HCT116 (cell line): ENCODE data around the gene DIO3.

ENCODE experiments used
- CTCF ChIP-seq, 3 experiments: fragments of 200-600 bp in 1 of 3; sonication (generic) in 1 of 3; IDR thresholded peaks in 2 of 3; conservative IDR thresholded peaks in 1 of 3; 2 replicates each; pipeline ENCODE4 v1.5.1; 2012 to 2017; ENCODE audit warnings: low read depth in 2 of 3, low read length in 2 of 3, antibody characterized with exemption in 1 of 3, borderline replicate concordance in 1 of 3, control low read depth in 1 of 3, mild to moderate bottlenecking in 1 of 3, mixed read lengths in 1 of 3, mixed run types in 1 of 3, moderate library complexity in 1 of 3; ENCODE audit not compliant: insufficient read depth in 1 of 3
- EZH2 ChIP-seq: fragments of 200-600 bp; sonication (generic); IDR thresholded peaks from 2 replicates; pipeline ENCODE4 v1.6.1; 2017; ENCODE audit warnings: antibody characterized with exemption, mixed run types
- FOSL1 ChIP-seq: IDR thresholded peaks from 2 replicates; pipeline ENCODE4 v1.6.1; 2012; ENCODE audit warnings: low read depth
- POLR2A ChIP-seq: IDR thresholded peaks from 2 replicates; pipeline ENCODE4 v1.7.0; 2011; ENCODE audit warnings: borderline replicate concordance; ENCODE audit not compliant: insufficient read depth, insufficient read length; ENCODE audit errors: extremely low read depth
- POLR2AphosphoS5 ChIP-seq: IDR thresholded peaks from 2 replicates; pipeline ENCODE4 v1.6.1; 2011; ENCODE audit warnings: mild to moderate bottlenecking, low read depth, low read length, moderate library complexity
- SP1 ChIP-seq: IDR thresholded peaks from 2 replicates; pipeline ENCODE4 v1.6.1; 2012; ENCODE audit warnings: low read depth
- YY1 ChIP-seq: IDR thresholded peaks from 2 replicates; pipeline ENCODE4 v1.6.1; 2011; ENCODE audit warnings: low read length, low read depth, moderate library complexity, mild to moderate bottlenecking; ENCODE audit not compliant: insufficient replicate concordance; ENCODE audit errors: extremely low read depth
- ZNF274 ChIP-seq: fragments of 200-500 bp; sonication (Bioruptor generic); IDR thresholded peaks from 2 replicates; pipeline ENCODE4 v1.6.1; 2014; ENCODE audit warnings: mild to moderate bottlenecking, low read depth, low read length, inconsistent platforms

DNA sequence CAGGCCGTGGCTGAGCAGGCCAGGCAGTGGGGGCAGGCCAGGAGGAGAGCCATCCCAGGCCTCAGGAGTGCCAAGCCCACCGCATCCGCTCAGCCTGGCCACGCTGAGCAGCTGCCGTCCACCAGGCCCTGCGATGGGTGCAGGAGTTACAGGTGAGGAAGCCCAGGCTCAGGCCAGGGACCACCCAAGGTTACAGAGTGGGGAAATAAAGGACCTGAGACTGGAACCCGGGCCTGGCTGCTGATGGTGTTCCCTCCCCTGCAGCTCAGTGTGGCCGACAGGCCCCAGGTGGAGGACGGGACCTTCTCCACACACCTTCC is 49.0 kb upstream of the DIO3 start:
- TF ChIP-seq CTCF (IDR thresholded peaks at IDR 0.05 in 2 of 3, conservative IDR thresholded peaks at IDR 0.05 in 1 of 3; ENCODE audit: borderline replicate concordance in 1 of 3, insufficient read depth in 1 of 3, low read depth in 2 of 3, low read length in 2 of 3) (no peak), EZH2 (no peak), ZNF274 (no peak), POLR2A (no peak), YY1 (no peak), POLR2AphosphoS5 (no peak), SP1 (no peak), FOSL1 (no peak)
